Neural cell (in vitro differentiated cells): ENCODE measurements around the gene NANOS1. TPM values are rescaled to one million over a fixed set of nuclear protein-coding genes. Genes with fewer than 3 reads are reported as not detected.

Source experiments
- H2AFZ ChIP-seq: fragments of 200-600, 300-800 bp; sonication (generic), shearing (Covaris generic); 2 replicates; pipeline ENCODE4 v1.6.0; 2014; ENCODE audit warnings: low read depth, mild to moderate bottlenecking, antibody characterized with exemption, low read length, moderate library complexity
- H3F3A ChIP-seq: fragments of 200-600 bp; shearing (Covaris generic); 2 replicates; pipeline ENCODE4 v1.6.1; 2016; ENCODE audit warnings: mild to moderate bottlenecking, moderate library complexity, mixed read lengths, antibody characterized with exemption, low read length; ENCODE audit not compliant: insufficient read depth, poor library complexity, severe bottlenecking
- H3K27ac ChIP-seq: fragments of 200-600, 300-800 bp; sonication (generic), shearing (Covaris generic); 2 replicates; pipeline ENCODE4 v1.5.1; 2014; ENCODE audit warnings: mild to moderate bottlenecking, low read length, moderate library complexity
- H3K27me3 ChIP-seq: fragments of 300-800, 200-600 bp; sonication (generic), shearing (Covaris generic); 2 replicates; pipeline ENCODE4 v1.6.0; 2014; ENCODE audit warnings: mild to moderate bottlenecking, low read depth, low read length, moderate library complexity; ENCODE audit not compliant: insufficient read depth
- H3K36me3 ChIP-seq: fragments of 300-800, 200-600 bp; sonication (generic), shearing (Covaris generic); 2 replicates; pipeline ENCODE4 v1.5.1; 2014; ENCODE audit warnings: mild to moderate bottlenecking, antibody characterized with exemption, low read length, moderate library complexity; ENCODE audit not compliant: insufficient read depth
- H3K4me2 ChIP-seq: fragments of 300-800, 200-600 bp; sonication (generic), shearing (Covaris generic); 2 replicates; pipeline ENCODE4 v1.6.0; 2014; ENCODE audit warnings: mild to moderate bottlenecking, low read length
- H3K4me3 ChIP-seq: fragments of 300-800, 200-600 bp; sonication (generic), shearing (Covaris generic); 2 replicates; pipeline ENCODE4 v1.5.1; 2014; ENCODE audit warnings: mild to moderate bottlenecking, low read length, moderate library complexity
- H3K79me2 ChIP-seq: fragments of 200-600 bp; shearing (Covaris generic); replicated peaks from 2 replicates; pipeline ENCODE4 v1.6.0; 2014; ENCODE audit warnings: mild to moderate bottlenecking, low read length, moderate library complexity; ENCODE audit not compliant: insufficient read depth
- H3K9ac ChIP-seq: fragments of 300-800, 200-600 bp; sonication (generic), shearing (Covaris generic); 2 replicates; pipeline ENCODE4 v1.6.1; 2016; ENCODE audit warnings: mild to moderate bottlenecking, low read length, mixed read lengths
- H3K9me2 ChIP-seq: fragments of 200-600 bp; shearing (Covaris generic); 2 replicates; pipeline ENCODE4 v1.6.1; 2016; ENCODE audit warnings: mild to moderate bottlenecking, low read length, mixed read lengths; ENCODE audit not compliant: insufficient read depth
- H3K9me3 ChIP-seq: fragments of 200-600, 300-800 bp; sonication (generic), shearing (Covaris generic); 2 replicates; pipeline ENCODE4 v1.6.1; 2016; ENCODE audit warnings: mild to moderate bottlenecking, mixed run types, low read length, moderate library complexity, mixed read lengths
- H4K20me1 ChIP-seq: fragments of 200-600 bp; shearing (Covaris generic); 2 replicates; pipeline ENCODE4 v1.6.1; 2016; ENCODE audit warnings: mild to moderate bottlenecking, mixed run types; ENCODE audit not compliant: insufficient read depth
- CTCF ChIP-seq: fragments of 450-650 bp; IDR thresholded peaks from 2 replicates; pipeline ENCODE4 v1.5.1; 2014; ENCODE audit warnings: antibody characterized with exemption, mild to moderate bottlenecking, moderate library complexity; ENCODE audit not compliant: poor library complexity, severe bottlenecking
- EP300 ChIP-seq: fragments of 450-650 bp; conservative IDR thresholded peaks from 2 replicates; pipeline ENCODE4 v1.6.1; 2014; ENCODE audit warnings: antibody characterized with exemption, mild to moderate bottlenecking, moderate library complexity; ENCODE audit not compliant: poor library complexity, severe bottlenecking
- EZH2 ChIP-seq: fragments of 200-600, 300-800 bp; shearing (Covaris generic), sonication (generic); IDR thresholded peaks from 2 replicates; pipeline ENCODE4 v1.6.1; 2014; ENCODE audit warnings: antibody characterized with exemption, low read length, borderline replicate concordance, mild to moderate bottlenecking; ENCODE audit not compliant: insufficient read depth, poor library complexity, severe bottlenecking
- MXI1 ChIP-seq: fragments of 450-650 bp; conservative IDR thresholded peaks from 2 replicates; pipeline ENCODE4 v1.6.1; 2014; ENCODE audit warnings: antibody characterized with exemption, mild to moderate bottlenecking; ENCODE audit not compliant: poor library complexity, severe bottlenecking
- POLR2AphosphoS5 ChIP-seq: IDR thresholded peaks from 2 replicates; pipeline ENCODE4 v1.6.1; 2012
- RAD21 ChIP-seq: fragments of 450-650 bp; conservative IDR thresholded peaks from 2 replicates; pipeline ENCODE4 v1.6.1; 2014; ENCODE audit warnings: antibody characterized with exemption, mild to moderate bottlenecking, moderate library complexity
- SMC3 ChIP-seq: fragments of 450-650 bp; conservative IDR thresholded peaks from 2 replicates; pipeline ENCODE4 v1.6.1; 2014; ENCODE audit warnings: antibody characterized with exemption, mild to moderate bottlenecking, moderate library complexity; ENCODE audit not compliant: poor library complexity
- TAF1 ChIP-seq: IDR thresholded peaks from 2 replicates; pipeline ENCODE4 v1.6.1; 2012; ENCODE audit warnings: low read depth
- polyA plus RNA-seq: library from polyadenylated mRNA; depleted of rRNA; stranded (reverse); fragments of >200 nt; gene quantifications from 2 replicates; pipeline ENCODE4 v1.2.3, GENCODE V29; 2014
- TF ChIP-seq, protein P1 (sequence below): IDR thresholded peaks from 2 replicates; pipeline ENCODE4 v1.6.1; 2012; ENCODE audit warnings: borderline replicate concordance

Gene NANOS1
- polyA plus RNA-seq, 1 donor from 2014 or later, result 29.1 TPM

- Histone ChIP-seq H3K9me3 (no peaks in the 10 kb centered on the region), H4K20me1 (no peaks in the 10 kb centered on the region), H3K36me3 (peaks cover 30% of the 10 kb centered on the region), H3K27me3 (no peaks in the 10 kb centered on the region), H3K9ac (no peak overlapping the region), H3K79me2 (peaks cover 3% of the 10 kb centered on the region), H3K4me2 (no peak overlapping the region), H3K4me3 (no peak overlapping the region), H3K9me2 (no peaks in the 10 kb centered on the region), H2AFZ (no peak overlapping the region), H3F3A (no peaks in the 10 kb centered on the region), H3K27ac (no peak overlapping the region)
- TF ChIP-seq SMC3 (no peak), TAF1 (no peak), EZH2 (no peak), POLR2AphosphoS5 (no peak), CTCF (no peak)
- TF ChIP-seq, protein P1, sequence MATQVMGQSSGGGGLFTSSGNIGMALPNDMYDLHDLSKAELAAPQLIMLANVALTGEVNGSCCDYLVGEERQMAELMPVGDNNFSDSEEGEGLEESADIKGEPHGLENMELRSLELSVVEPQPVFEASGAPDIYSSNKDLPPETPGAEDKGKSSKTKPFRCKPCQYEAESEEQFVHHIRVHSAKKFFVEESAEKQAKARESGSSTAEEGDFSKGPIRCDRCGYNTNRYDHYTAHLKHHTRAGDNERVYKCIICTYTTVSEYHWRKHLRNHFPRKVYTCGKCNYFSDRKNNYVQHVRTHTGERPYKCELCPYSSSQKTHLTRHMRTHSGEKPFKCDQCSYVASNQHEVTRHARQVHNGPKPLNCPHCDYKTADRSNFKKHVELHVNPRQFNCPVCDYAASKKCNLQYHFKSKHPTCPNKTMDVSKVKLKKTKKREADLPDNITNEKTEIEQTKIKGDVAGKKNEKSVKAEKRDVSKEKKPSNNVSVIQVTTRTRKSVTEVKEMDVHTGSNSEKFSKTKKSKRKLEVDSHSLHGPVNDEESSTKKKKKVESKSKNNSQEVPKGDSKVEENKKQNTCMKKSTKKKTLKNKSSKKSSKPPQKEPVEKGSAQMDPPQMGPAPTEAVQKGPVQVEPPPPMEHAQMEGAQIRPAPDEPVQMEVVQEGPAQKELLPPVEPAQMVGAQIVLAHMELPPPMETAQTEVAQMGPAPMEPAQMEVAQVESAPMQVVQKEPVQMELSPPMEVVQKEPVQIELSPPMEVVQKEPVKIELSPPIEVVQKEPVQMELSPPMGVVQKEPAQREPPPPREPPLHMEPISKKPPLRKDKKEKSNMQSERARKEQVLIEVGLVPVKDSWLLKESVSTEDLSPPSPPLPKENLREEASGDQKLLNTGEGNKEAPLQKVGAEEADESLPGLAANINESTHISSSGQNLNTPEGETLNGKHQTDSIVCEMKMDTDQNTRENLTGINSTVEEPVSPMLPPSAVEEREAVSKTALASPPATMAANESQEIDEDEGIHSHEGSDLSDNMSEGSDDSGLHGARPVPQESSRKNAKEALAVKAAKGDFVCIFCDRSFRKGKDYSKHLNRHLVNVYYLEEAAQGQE, result no peak
Measured at GRCh38 chr10:119058010-119058409, 28.5 kb downstream of the NANOS1 start.

GRCh38 chr10:119059557-119059956 is 30.0 kb downstream of the NANOS1 start:
- no peaks in the 10 kb centered on the region for H3K9me2 ChIP-seq
- no peak overlapping the region for H3K4me3 ChIP-seq
- H3K9ac ChIP-seq, result no peak overlapping the region
- H2AFZ ChIP-seq, result no peak overlapping the region
- H3K36me3 ChIP-seq, result peaks cover 30% of the 10 kb centered on the region
- H3K27me3 ChIP-seq, result no peaks in the 10 kb centered on the region
- TF ChIP-seq MXI1 (no peak), TAF1 (no peak), SMC3 (no peak), EZH2 (no peak)
- H3K27ac ChIP-seq, result no peak overlapping the region
- H3K79me2 ChIP-seq, result peaks cover 3% of the 10 kb centered on the region
- H4K20me1 ChIP-seq, result no peaks in the 10 kb centered on the region
- H3K9me3 ChIP-seq, result no peaks in the 10 kb centered on the region
- no peaks in the 10 kb centered on the region for H3F3A ChIP-seq
- no peak overlapping the region for H3K4me2 ChIP-seq

DNA sequence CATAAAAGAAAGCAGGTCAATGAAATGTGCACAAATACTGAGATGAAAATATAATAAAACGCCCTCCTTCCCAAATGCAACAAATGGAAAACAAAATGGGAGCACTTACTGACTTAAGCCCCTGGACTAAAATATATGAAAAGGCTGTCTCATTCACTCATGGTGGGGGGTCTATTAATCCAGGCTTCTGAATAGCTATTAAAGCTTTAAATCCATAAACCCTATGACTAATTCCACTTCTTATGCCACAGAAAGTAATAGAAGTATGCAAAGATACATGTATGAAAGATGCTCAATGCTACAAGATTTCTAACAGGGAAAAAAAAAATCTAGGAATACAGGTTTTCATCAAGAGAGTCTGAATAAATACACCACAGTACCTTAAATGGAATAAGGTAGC is 30.6 kb downstream of the NANOS1 start:
- TF ChIP-seq CTCF (no peak), MXI1 (no peak), EP300 (no peak), POLR2AphosphoS5 (no peak), SMC3 (no peak), TAF1 (no peak), RAD21 (no peak), EZH2 (no peak)
- TF ChIP-seq, protein P1, result no peak
- no peaks in the 10 kb centered on the region for H3K27me3 ChIP-seq
- H4K20me1 ChIP-seq, result no peaks in the 10 kb centered on the region
- peaks cover 3% of the 10 kb centered on the region for H3K79me2 ChIP-seq
- no peaks in the 10 kb centered on the region for H3F3A ChIP-seq
- peaks cover 32% of the 10 kb centered on the region for H3K36me3 ChIP-seq
- no peak overlapping the region for H3K27ac ChIP-seq
- H3K9me3 ChIP-seq, result no peaks in the 10 kb centered on the region
- H3K9me2 ChIP-seq, result no peaks in the 10 kb centered on the region
- H2AFZ ChIP-seq, result no peak overlapping the region
- no peak overlapping the region for H3K4me3 ChIP-seq
- H3K4me2 ChIP-seq, result no peak overlapping the region
- H3K9ac ChIP-seq, result no peak overlapping the region
